Stimulated activated CD4-positive, alpha-beta T cell treated with anti-CD3 and anti-CD28 coated beads, Interleukin-4, amount 100 ng/mL, for 1 hour (primary cell): ENCODE measurements around the gene ELMOD3.
"Not testable (repeated sequence)": the region's sequence is repeated elsewhere in the genome, so short reads cannot be mapped to it uniquely, and the experiment has no call there.

Source experiments
- DNase-seq: peaks from one replicate; pipeline ENCODE4 v3.0.0-alpha.2; 2020

ELMOD3 gene

DNA sequence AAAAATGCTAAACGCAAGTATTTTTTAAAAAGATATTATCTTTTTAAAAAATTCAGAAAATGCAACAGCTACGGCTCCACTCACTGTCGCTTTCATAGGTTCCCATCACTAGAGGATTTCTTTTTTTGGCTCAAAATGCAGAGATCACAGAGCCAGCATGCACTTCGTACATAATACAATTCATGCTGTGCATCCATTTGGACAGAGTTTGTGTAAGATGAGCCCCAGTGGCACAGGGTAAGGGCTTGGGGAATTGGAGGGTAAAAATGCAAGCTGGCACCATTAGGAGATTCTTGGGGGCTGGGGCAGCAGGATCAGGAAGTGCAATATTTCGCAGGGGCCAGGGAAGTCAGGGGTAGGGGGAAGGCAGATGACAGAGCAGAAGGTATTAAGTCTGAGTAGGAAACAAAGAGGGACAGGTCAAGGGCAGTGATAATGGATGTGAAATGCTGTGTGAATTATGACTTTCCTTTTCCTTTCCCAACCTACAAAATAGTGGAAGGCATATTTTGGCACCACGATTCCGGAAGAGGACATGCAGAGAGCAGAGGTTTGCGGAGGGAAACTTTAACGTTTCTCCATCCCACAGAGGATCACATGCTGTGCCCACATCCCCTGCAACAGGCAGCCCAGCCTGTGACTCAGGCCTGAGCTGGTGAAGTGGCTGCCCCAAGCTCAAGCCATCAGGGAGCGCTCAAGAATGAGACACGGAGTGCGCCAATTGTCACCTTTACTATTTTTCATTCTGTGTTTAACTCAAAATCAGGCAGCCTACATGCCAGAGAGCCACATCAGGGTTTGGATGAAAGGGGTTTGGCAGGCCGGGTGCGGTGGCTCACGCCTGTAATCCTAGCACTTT, 50.9 kb downstream of the ELMOD3 start:
- peak; percentile 48 for DNase-seq

DNA sequence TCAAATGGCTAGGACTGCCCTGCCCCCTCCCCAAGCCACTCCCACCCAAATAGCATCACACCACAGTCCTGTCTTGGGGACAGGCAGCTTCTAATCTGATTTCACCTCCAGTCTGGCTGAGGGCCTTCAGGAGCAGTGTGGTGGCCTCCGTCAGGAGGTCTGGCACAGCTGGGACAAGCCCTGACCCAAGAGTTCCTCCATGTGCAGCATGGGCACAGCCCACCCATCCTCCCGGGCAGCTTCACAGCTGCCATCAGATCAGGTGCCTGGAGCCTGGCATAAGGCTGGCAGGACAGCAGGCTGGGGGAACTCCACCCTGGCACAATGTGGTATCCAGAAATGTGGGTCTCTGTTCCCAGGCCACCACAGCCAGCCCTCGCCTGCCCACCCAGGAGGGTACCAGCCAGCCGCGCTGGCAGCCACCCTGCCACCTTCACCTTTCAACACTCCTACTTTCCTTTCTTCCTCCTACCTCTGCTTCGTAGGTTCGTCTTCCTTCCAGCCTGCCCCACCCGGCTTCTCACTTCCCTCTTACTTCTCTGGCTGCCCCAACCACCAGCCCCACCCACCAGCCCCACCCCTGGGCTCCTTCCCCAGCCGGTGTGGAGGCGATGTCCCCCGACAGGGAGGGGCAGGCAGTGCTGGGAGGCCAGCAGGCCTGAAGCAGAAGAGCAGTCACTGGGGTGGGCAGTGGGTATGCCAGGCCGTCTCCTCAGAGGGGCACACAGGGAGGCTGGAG, 55.4 kb downstream of the ELMOD3 start, which contains the start of gene CAPG:
Gene CAPG (minus strand): TSS at position 522 of the 739 bp plus-strand sequence. CDS start 8,221 bp downstream, outside the sequence.
- DNase-seq = peak; percentile 36

- no peak for DNase-seq
These were observed 56.2 kb downstream of the ELMOD3 start for GRCh38 chr2:85410584-85411404.

DNA sequence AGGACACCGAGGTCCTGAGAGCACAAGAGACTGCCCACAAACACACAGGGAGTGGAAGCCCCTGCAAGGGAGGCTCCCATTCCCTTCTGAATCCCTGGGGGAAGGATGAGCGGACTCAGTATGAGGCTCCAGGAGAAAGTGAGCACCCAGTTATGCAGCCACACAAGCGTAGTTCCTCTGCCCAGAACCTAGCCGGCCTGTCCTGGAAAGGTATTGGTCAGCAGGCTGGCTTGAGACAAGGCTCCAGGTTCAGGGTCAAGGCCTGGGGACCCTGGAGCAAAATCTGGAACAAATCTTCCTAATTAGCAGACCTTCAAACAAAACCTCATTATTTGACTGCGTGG, 56.8 kb downstream of the ELMOD3 start:
- no peak for DNase-seq

DNA sequence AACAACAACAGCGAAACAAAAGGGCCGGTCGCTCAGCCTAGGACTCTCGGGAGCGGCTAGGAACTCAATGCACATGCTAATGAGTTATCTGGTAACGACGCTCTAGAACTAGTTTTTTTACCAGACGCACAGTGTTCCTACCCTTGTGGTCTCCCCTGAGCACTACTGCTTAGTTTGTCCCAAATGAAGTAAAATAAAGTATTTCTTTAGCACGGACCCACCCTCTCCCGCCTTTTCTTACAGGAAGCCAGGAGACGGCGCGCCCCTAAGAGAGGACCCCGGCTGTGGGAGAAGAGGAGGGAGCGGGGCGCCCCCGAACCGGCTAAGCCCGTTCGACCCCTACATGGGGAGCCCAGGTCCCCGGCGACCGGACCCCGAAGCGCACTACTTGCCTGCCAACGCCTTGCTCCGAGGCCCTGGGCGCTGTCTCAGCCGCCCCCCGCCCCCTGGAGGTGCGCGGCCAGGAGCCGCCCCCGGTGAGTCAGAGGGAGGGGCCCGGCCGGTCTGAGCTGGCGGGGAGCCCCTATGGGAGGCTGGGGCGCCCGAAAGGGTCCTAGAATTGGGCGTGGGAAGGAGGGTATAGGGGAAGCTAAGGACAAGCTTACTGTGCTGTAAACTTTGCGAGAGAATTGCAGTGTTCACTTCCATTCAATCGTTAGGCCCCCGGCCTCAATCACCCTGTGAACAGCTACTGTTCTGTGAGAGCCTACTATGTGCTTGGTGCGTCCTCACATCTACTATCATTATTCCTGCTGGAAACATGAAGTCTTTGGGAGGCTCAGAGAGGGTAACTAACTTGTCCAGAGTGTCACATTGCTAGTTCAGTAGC, 59.2 kb downstream of the ELMOD3 start:
- peak; percentile 58 for DNase-seq

DNA sequence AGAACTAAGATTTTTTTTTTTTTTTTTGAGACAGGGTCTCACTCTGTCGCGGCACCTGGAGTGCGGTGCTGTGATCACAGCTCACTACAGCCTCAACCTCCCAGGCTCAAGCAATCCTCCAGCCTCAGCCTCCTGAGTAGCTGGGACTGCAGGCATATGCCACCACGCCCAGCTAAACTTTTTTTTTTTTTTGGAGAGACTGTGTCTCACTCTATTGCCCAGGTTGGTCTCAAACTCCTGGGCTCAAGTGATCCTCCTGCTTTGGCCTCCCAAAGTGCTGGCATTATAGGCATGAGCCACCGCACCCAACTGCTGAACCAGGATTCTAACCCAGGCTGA, 59.8 kb downstream of the ELMOD3 start:
- not testable (repeated sequence) for DNase-seq

GRCh38 chr2:85414761-85415553, 60.4 kb downstream of the ELMOD3 start:
- no peak for DNase-seq

GRCh38 chr2:85415980-85416650, 61.5 kb downstream of the ELMOD3 start:
- DNase-seq = no peak

GRCh38 chr2:85418132-85419008, 63.8 kb downstream of the ELMOD3 start, which contains the start of gene SH2D6:
Gene SH2D6 (plus strand): TSS chr2:85418714. CDS start chr2:85429466, 10,752 bp downstream.
- peak; percentile 86 for DNase-seq

DNA sequence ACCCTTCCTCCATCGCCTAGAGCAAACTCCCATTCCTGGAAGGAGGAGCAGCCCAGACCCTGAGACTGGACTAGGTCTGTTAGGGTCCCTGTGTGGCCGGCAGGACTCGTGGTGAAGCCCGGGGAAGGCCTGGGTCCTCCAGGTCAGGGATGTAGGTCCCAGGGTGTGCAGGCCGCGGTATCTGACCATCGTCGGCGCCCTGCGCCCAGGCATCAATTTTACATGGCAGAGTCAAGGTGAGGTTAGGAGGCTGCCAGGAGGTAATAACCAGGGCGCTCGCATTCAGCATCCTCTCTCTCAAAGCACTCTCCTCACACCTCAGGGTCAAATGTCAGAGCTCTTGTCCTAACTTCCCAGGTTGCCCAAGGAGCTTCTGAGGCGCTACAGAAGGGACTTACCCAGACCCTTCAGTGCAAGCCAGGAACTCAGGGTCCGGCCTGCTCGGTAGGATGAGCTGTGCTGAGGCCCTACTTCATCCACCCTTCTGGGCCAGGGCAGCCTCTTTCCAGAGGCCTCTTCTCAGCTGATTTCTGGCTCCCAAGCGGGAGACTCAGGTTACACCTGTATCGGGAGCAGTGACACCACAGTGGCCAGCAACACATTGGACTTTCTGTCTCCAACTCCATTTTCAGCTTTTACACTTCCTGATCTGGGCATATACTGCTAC, 64.6 kb downstream of the ELMOD3 start:
- no peak for DNase-seq

GRCh38 chr2:85420536-85421259, 66.1 kb downstream of the ELMOD3 start:
- DNase-seq = peak; percentile 93

GRCh38 chr2:85421260-85422071, 66.9 kb downstream of the ELMOD3 start:
- DNase-seq = no peak

DNA sequence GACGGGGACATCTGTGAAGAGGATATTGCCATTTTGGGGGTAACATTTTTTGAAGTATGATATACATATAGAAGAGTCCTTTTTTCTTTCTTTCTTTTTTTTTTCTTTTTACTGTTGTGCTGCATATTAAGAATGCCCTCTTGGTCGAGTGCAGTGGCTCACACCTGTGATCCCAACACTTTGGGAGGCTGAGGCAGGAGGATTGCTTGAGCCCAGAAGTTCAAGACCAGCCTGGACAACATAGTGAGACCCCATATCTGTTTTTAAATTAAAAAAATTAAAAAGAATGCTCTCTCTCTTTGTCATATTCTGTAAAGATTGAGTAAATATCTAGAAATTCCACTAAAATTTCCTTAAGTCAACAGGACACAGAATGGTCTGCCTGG, 67.5 kb downstream of the ELMOD3 start:
- DNase-seq = no peak

- no peak for DNase-seq
These were observed 69.0 kb downstream of the ELMOD3 start for GRCh38 chr2:85423525-85423924.

- no peak for DNase-seq
These were observed 71.0 kb downstream of the ELMOD3 start for GRCh38 chr2:85425588-85425987.

DNA sequence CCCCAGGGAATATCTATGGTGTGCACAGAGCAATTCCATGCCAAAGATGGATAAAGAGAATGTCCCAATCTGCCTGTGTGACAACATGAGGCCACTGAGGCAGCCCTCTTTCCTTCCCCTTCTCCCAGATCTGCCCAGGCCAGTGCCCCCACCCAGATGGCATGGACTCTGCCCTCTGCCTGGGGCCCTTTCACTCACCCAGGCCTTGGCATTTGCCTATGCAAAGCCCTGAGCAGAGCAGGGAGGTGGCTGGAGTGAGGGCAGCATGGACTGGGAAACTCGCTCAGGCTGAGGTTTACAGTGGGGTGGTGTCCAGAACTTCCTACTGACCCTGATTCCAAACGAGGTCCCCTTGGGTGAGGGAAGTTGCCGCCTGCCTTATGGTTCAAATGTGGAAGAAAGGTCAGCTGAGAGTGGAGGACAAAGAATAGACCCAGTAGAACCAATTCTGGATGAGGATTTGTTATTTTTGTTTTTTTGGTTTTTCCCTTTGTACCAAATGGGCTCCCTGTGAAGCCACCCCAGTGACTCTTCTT, 72.8 kb downstream of the ELMOD3 start:
- no peak for DNase-seq

DNA sequence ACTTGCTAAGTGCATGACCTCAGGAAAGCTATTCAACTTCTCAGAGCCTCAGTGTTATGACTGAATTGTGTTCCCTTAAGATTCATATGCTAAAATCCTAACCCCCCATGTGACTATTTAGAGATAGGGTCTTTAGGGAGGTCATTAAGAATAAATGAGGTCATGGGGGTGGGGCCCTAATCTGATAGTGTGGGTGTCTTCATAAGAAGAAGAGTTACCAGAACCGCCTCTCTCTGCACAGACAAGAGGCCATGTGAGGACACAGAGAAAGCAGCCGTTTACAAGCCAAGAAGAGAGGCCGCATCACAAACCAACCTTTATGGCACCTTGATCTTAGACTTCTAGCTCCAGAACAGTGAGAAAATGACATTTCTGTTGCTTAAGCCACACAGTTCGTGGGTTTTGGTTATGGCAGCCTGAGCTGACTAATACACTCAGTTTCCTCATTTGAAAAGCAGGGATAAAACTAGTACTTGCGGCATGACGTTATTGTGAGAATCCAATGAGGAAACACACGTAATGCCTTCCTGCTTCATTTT, 73.8 kb downstream of the ELMOD3 start:
- no peak for DNase-seq
